Tongue (tissue), 2 donors: ENCODE data around the gene ARG2. TPM values are rescaled to one million over a fixed set of nuclear protein-coding genes. Genes with fewer than 3 reads are reported as not detected.
"Not testable (repeated sequence)": the region's sequence is repeated elsewhere in the genome, so short reads cannot be mapped to it uniquely, and the experiment has no call there.

Source experiments
- DNase-seq: peaks from one replicate; pipeline ENCODE4 v3.0.0-alpha.2; 2015
- total RNA-seq: library from RNA; depleted of rRNA; stranded (reverse); fragments of >200 nt; gene quantifications from one replicate; pipeline ENCODE4 v1.2.3, GENCODE V29; 2014

The ARG2 gene
- total RNA-seq, 1 donor from 2014 or later: 3.9 TPM

DNA sequence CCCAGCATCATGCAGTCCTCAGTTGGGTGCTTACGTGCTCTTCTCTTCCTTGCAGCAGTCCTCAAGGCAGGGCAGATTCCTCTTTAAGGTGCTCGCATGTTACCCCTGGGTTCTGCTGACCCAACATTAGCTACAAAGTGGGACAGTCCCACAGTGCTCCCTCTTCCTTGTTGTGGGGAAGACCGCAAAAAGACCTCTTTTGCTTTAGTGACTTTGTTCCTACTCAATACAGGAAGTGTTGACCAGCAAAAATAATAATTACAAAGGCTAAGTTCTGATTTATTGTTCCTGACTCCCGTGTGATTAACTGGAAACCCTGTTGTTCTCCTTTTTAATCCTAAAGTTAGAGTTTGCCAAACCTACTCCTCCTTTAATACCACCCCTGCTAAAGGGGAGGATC lies 33.4 kb upstream of the ARG2 start:
- no peak for DNase-seq

DNA sequence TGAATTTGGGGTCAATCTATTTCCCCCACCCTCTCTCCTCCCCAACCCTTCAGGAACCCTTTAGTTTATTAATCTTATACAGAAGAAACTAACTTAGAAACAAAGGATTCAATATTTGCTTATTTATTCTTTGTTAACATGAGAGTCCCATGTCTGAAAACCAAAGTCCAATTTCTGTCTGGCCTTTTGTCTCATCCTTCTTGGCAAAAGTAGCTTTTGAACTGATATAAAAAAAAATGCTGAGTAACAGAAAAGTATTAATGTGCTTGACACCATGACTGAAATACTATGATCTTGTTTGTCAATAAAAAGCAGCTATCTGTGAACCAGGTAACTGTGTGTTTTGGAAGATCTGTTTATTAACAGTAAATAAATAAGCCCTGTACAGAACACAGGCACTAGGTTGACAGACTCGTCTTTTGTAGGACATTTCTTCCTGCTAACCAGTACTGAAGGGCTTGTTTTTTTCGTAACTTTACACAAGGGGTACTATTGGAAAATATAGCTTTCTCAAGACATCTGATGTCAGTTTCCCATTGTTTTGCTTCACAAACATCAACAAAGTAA lies 30.4 kb upstream of the ARG2 start:
- DNase-seq: no peak

DNA sequence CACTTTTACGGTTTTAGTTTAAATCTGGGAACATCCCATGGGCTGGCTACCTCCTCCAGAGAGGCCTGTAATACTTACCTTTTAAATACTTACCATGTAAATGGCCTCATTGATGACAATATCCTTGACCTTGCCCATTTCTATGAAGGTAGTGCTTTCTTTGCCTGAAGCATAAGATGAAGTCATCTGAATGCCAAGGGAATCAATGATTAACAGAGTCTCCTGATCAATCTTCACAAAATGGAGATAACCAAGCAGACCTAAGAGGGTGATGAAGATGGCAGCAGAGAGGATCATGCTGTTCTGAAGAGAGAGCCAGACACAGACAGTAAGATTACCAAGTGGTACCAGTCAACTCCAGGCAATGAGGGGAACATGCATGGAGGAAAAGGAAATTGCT lies 26.1 kb upstream of the ARG2 start:
- not testable (repeated sequence) for DNase-seq

DNA sequence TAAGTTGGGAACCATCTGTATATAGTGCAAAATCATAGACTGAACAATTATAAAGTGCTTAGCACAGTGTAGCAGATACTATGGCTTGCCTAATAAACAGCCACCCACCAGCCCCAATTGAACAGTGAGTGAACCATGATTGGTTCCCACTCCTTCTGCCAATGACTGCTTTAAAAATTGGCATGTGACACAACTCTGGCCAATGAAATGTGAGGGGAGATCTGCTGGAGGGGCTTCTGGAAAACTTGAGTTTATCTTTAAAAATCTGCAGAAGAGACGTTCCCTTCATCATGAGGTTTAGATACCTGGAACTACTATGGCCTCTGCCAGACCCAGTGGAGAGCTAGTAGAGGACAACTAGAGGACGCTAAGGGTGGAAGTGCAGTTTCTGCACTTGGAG lies 24.3 kb upstream of the ARG2 start:
- no peak for DNase-seq

DNA sequence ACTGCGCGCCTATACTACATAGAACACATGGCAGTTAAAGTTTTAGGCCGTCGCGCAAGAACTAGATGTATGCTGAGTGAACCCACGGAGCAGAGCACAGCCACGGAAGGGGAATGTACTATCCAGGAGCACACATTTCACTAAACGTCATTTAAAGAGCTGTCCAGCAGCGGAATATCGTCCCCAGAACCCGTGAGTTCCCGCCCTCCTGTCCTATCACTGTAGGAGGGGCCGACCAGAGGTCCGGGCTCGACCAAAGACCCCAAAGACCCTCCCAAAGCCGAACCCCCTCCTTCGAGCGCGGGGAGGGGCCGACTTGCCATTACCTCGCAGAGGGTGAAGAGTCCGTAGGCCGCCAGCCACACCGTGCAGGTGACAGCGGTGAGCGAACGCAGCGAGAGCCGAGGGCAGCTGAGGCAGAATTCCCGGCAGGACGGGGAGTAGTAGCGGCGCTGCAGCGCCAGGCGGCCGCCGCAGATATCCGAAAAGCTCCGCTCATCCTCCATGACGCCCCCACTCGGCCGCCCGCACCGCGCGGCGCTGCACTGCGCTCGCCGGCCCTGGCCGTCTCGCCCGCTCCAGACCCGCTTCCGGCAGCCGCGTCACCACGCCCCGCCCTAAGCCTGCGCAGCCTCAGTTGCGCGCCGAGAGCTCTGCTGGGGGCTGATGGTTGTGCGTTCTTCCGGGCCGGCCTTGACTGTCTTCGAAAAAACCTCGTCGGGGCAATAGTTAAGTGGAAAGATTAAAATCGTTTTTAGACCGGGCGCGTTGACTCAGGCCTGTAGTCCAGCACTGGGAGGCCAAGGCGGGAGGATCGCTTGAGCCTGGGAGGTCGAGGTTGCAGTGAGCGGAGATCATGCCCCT lies 19.8 kb upstream of the ARG2 start, which contains the start of gene PIGH:
TSS of gene PIGH (minus strand) at position 571 of the 864 bp plus-strand sequence. CDS start at position 506, 65 bp downstream.
- DNase-seq: peak; percentile 94

DNA sequence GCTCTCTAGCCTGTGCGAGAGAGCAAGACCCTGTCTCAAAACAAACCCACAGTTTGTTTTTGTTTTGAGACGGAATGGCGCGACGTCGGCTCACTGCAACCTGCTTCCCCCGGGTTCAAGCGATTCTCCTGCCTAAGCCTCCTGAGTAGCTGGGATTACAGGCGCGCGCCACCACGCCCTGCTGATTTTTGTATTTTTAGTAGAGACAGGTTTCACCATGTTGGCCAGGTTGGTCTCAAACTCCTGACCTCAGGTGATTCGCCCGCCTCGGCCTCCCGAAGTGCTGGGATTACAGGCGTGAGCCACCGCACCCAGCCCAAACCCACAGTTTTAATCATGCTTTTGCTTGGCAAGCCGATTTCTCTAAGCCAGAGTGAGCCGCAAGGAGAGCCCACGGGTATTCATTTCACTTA lies 19.2 kb upstream of the ARG2 start:
- DNase-seq: not testable (repeated sequence)

DNA sequence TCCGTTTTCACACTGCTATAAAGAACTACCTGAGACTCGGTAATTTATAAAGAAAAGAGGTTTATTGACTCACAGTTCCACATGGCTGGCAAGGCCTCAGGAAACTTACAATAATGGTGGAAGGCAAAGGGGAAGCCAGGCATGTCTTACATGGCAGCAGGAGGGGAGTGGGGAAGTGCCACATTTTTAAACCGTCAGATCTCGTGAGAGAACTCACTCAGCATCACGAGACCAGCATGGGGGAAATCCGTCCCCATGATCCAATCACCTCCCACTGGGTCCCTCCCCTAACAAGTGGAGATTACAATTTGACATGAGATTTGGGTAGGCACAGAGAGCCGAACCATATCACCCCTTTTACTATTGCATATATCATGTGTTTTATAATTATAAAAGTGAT lies 17.6 kb upstream of the ARG2 start:
- no peak for DNase-seq

DNA sequence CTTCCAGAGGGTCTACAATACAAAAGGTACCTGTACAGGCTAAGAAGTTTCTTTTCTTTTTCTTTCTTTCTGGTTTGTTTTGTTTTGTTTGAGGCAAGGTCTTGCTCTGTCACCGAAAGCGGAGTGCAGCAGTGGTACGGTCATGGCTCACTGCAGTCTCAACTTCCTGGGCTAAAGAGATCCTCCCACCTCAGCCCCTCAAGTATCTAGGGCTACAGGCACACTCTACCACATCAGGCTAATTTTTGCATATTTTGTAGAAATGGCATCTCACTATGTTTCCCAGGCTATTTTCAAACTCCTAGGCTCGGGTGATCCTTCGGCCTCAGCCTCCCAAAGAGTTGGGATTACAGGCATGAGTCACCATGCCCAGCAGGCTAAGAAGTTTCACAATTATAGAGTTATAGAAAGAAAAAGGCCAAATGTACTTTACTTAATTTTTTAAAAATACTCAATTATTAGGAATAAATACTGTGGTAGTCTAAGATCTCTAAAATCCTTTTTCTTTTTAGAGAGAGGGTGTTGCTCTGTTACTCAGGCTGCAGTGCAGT lies 16.6 kb upstream of the ARG2 start:
- no peak for DNase-seq

DNA sequence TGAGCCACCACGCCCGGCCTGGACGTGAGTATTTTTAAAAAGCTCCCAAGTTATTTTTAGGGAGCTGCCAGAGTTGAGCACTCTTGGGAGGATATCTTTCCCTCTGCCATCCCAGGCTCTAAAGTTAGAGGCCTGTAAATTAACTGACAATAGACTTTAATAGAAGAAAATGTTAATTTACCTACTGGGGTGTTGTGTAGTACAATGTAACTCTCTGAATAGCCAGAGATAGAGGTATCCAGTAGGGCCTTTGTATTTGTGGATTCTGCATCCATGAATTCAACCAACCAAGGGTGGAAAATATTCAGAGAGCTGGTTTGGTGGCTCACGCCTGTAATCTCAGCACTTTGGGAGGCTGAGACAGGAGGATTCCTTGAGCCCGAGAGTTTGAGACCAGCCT lies 12.1 kb upstream of the ARG2 start:
- DNase-seq: no peak

DNA sequence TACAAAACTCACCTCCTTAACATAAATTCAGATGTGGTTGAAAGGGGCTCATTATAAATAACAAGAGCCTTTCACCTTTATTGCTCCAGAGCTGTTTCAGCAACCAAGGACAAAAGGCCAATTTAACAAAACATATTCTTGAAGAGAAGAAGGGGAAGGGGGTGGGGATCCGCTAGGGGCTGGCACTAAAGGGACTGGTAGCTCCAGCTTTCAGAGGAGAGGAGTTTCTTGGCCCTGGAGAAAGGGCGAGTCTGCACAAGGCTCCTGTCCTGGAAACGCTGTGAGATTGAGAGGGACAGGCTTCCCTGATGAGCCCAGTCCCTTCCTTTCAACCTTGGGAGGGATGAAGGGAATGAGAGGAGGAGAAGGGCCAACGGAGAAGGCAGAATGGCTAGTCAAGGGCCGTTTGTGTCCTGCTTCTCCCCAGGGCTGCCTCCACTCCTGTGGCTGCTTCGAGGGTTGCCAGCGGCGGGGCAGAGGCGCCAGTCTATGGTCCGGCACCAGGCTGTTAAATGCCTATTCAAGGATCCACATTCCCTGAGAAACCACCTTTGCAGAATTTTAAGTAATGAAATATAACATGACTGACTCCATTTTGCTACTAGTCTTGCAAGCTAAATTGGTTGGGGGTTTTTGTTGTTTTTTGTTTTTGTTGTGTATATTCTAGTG lies 9.9 kb upstream of the ARG2 start:
- DNase-seq: no peak

DNA sequence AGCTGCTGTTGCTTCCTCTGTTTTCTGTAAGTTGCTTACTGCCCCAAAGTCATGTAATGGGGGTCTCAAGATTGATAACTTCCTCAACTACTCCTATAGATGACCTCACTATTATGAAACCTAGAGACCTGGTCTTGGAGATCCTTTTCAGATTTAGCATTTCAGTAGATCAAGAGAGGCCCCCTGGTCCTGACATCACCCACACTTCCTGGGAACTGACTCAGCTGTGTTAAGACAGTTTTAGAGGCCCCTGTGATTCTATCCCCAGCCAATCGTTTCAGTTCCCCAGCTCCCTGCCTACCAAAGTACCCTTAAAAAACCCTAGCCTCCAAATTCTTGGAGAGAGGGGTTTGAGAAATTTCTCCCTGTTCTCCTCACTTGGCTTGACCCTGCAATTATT lies 9.2 kb upstream of the ARG2 start:
- no peak for DNase-seq

DNA sequence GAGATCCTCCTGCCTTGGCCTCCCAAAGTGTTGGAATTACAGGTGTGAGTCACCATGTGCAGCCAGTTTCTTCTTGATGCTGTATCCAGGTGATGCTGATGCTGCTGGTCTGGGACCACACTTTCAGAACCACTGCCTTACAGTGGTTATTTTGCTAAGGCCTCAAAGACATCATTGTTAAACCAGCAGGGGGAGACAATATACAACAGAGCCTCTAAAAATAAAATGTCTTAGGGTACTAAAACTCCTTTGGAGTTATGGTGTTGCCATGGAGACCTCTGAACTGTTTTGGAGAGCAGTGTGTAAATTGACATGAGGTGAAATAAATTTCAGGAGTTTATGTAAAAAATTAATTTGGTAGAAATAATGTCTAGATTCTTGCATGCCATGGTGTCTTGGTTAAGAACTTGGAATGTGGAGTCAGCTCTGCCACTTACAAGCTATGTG lies 1.1 kb upstream of the ARG2 start:
- DNase-seq: peak; percentile 80

DNA sequence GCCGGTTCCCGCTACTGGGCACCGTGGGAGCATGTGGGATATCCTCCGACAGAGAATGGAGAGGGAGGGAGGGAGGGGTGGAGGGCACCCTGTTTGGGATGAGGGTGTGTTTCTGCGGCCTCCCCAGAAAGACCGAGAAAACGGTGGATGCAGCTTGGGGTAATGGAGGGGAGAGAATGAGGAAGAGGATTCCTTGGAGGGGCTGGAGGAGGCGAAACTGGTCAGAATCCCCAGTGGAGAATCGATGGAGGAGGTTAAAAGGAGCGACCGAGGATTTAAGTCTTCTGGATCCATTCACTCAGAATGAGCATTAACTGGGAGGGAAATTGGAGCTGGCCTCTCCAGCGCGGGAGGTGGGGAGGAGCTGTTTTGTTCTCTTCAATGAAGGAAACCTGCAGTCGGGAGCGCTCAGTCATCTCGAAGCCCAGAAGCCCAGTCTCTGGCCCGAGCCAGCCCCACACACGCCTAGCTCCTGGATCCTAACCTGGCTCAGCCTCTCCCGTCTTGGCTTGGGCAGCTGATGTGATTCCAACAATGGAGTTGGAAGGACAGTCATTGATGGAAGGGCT lies 581 bp downstream of the ARG2 start:
- DNase-seq: peak; percentile 27

DNA sequence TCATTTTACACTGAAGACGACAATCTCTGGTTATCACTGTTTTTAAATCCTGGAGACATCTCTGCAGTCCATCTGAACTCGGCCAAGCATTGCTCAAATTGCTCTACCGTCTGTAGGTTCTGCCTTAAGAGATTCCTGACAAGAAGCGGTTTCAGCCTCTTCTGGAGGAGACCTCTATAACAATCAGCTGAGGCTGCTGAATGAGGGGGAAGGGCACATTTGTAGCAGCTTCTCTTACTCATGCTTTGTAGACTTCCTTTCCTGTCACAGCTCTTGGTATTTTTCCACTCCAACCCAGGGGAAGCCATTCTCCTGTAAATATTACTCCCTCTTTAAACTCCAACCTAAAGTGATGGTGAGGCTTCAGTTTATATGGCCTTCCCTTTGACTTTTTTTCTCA lies 3.0 kb downstream of the ARG2 start:
- DNase-seq: no peak

DNA sequence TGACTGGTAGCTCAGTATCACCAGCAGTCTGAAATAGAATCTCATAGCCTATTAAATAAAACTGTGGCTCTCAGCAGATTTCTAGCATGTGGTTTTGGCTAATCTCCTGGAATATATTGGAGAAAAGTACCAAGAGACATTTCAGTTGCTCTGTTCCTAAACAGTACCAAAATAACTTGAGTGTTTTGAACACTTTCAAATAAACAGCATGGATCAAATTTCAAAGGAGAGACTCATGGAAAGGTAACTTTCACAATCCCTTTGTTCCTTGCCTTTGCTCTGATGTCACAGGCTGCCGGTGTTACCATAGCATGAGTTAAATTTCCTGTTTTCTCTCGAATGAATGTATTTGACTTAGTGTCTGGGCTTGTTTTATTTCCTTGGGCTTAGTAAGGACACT lies 3.4 kb downstream of the ARG2 start:
- DNase-seq: no peak

DNA sequence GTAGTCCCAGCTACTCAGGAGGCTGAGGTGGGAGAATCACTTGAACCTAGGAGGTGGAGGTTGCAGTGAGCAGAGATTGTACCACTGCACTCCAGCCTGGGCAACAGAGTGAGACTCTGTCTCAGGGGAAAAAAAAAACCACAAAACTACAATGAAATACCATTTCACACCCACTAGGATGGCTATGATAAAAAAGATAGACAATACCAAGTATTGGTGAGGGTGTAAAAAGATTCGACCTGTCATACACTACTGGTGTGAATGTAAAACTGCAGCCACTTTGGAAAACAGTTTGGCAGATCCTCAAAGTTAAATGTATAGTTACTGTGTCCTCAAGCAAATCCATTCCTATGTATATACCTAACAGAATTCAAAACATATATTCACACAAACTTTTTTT lies 6.4 kb downstream of the ARG2 start:
- not testable (repeated sequence) for DNase-seq

DNA sequence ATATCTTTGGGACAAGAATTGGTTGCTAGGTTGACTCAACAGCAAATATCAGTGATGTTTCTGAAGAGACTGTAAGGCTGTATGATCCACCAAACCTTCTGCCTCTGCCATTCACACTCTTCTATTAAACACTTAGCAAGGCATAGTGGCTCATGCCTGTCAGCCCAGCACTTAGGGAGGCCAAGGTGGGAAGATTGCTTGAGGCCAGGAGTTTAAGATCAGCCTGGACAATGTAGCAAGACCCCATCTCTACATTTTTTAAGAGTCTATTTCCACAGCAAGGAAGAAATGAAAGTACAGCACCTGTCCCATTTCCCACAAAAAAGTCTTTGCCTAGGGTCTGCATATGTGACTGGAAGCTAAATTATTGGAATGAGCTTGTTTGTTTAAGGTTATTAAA lies 7.8 kb downstream of the ARG2 start:
- DNase-seq: no peak

DNA sequence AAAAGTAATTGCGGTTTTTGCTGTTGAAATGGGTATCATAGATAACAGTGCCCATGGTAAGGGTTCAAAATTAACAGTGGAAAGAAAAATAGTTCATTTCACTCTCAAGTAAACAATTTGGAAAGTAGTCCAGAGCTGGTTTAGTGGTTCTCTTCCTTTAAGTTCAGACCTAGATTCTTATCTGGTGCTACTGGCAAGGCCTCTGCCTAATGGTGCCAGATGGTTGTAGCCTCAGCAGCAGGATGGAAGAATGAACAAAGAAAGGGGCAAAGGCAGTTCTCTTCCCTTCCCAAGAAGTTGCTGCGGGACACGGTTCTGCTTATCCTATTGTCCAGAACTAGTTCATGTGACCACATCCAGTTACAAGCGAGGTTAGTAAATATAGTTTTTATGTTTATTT lies 10.5 kb downstream of the ARG2 start:
- DNase-seq: no peak

DNA sequence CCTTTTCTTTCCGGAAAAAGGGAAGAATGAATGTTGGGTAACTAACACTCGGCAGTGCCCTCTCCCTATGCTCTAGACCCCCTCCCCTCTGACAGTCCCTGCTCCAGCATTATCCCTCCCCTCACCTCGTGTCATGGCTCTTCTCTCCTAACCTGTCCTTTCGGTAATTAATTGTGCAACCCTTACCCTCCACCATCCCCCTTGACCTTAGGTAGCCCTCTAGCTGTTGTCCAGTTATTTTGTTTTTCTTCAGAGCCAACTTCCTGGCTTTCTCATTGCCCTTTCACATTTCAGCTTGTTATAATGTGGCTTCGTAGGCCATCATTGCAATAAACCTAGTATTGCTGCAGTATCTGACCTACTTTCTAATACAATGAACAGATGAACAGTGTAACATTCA lies 11.2 kb downstream of the ARG2 start:
- no peak for DNase-seq

DNA sequence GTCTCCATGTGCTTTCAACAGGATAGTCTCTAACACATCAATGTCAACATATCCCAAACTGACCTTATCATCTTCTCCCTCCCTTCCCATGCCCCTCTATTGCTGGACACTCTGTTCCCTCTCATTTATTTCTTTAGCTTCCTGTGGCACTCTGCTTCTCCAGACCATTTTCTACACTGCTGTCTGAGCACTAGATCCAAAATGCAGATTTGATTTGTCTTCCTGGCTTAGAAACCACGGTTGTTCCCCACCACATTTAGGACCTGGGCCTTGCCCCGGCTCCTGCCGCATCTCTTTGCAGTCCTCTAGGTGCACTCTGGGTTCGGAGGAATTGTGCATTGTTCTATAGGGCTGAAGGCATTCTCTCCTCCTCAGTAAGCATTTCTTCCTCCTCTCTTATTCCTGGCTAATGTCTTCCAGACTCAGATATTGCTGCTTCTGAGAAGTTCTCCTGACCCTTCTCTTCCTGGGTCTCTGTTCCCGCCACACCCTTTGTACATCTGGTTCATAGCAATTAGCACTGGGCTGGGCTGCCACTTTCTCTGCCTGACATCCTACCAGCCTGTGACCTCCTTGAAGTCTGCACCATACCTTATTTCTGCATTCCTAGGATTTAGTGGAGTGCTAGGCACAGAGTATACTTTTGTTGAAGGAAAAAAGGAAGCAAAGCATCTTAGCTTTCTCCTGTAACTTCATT lies 13.9 kb downstream of the ARG2 start:
- DNase-seq: no peak

DNA sequence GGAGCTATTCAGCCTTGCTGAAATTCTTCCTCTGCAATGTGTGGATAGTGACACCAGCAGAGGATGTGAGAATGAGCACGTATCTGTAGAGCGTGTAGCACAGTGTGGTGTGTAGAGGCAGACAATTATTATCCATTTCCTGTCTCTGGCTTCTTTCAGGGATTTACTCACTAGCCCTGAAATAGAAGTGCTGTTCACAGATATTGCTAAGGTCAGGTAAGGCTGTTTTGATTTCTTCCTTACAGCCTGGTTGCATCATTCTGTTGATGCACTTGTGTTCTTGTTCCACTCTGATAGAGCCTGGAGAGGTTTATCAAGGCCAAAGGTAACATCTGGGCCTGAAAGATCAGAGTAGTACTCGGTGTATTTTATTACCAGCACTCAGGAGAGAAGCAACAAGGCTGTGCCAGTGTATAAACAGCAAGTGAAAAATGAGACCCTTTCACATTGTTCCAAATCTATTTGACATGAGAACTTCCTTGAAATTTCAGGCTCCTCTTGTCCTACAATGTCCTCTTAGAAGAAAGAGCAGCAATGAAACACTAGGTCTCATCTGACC lies 16.7 kb downstream of the ARG2 start:
- no peak for DNase-seq

DNA sequence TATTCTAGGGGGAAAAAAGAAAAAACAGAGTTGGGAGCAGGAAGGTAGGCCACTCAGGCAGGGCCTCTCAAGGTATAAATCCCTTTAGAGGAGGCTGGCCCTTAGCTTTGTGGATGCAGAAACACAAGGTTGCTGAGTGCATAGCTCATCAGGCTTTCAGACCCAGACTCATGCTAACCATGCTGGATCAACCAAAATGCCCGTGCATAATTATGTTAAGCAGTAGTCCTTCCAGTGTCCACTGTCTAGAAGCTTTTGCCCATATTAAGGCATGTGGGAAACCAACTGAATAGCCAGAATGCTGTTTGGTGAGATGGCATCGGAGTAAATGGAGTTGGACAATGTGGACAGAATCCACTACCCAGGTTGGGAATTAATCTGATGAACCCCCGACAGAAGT lies 18.9 kb downstream of the ARG2 start:
- no peak for DNase-seq
